ENCODE data around the gene PAK6. TPM values are rescaled to one million over a fixed set of nuclear protein-coding genes. Genes with fewer than 3 reads are reported as not detected.

The PAK6 gene
- total RNA-seq, 1 donor from 2014 or later = 0.31 TPM

DNA sequence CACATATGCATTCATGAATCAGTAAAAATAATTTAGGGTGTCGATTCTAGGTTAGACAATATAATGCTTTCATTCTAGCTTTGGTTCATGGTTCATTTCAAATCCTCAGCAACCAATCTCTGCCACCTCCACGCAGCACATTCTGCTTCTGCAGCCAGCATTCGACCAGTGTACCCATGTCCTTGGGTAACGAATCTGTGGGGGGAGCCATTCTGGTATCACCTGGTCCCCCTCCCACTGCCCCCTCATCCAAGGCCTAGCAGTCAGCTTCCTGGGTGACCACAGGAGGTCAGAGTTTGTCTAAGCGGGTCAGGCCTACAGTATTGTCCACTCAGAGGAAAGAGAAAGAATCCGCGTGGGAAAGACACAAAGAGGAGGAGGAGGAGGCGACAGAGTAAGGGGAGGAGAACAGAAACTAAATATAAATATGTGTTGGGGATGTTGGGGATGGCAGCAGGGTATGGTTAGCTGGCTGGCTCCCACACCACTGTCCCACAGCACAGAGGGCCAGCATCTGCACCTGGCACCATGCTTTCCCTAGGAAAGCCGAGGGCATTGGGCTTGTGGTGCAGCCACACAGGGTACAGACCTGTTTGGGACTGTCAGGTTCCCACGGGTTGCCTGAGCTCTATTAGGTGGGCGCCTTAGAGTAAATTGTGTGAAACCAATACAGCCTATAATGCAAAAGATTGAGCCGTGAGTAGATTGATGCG, 12.1 kb downstream of the PAK6 start:
- DNase-seq (ENCODE audit: low spot score) = no peak
- Mint-ChIP-seq H3K27me3 (ENCODE audit: unreplicated experiment) (peaks cover 19% of the 10 kb centered on the region), H3K4me3 (ENCODE audit: unreplicated experiment) (no peak overlapping the region), H3K9me3 (ENCODE audit: unreplicated experiment) (no peaks in the 10 kb centered on the region), H3K27ac (ENCODE audit: unreplicated experiment) (no peak overlapping the region), H3K36me3 (ENCODE audit: low read depth, unreplicated experiment) (peaks cover 6% of the 10 kb centered on the region), H3K4me1 (ENCODE audit: unreplicated experiment) (peaks cover 3% of the 10 kb centered on the region)
- TF ChIP-seq, protein P1, sequence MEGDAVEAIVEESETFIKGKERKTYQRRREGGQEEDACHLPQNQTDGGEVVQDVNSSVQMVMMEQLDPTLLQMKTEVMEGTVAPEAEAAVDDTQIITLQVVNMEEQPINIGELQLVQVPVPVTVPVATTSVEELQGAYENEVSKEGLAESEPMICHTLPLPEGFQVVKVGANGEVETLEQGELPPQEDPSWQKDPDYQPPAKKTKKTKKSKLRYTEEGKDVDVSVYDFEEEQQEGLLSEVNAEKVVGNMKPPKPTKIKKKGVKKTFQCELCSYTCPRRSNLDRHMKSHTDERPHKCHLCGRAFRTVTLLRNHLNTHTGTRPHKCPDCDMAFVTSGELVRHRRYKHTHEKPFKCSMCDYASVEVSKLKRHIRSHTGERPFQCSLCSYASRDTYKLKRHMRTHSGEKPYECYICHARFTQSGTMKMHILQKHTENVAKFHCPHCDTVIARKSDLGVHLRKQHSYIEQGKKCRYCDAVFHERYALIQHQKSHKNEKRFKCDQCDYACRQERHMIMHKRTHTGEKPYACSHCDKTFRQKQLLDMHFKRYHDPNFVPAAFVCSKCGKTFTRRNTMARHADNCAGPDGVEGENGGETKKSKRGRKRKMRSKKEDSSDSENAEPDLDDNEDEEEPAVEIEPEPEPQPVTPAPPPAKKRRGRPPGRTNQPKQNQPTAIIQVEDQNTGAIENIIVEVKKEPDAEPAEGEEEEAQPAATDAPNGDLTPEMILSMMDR (IDR thresholded peaks at IDR 0.05; ENCODE audit: unreplicated experiment) = no peak

DNA sequence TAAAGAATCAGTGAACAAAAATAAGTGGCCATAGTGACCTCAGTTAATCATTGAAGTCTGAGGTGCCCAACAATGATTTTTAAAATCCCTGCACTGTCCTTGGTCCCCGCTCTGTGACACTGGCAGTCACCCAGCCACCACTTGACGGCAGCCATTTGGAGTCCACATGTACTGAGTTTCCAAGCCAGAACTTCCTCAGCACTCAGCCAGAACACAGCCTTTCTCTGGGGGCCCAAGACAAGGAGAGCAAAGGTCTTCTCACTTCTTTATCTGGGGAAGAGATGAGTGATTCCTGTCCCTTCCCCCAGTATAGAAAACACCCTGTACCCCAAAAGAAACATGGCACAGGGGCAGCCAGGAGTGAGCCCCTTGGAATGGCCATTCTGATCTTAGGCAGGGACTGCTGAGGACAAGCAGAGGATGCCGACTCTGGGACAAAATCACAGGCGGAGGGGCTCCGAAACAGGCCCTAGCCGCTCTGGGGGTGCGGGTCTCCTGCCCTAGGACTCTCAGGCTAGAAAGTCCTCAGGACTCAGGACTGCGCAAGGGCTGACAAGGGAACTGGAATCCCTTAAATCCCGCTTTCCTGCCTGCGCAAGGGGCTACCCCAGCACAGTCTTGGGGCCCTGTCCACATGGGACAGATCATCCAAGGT, 12.8 kb downstream of the PAK6 start:
- H3K9me3 Mint-ChIP-seq (ENCODE audit: unreplicated experiment) = no peaks in the 10 kb centered on the region
- H3K4me1 Mint-ChIP-seq (ENCODE audit: unreplicated experiment) = peaks cover 3% of the 10 kb centered on the region
- peaks cover 6% of the 10 kb centered on the region for H3K36me3 Mint-ChIP-seq (ENCODE audit: low read depth, unreplicated experiment)
- H3K27me3 Mint-ChIP-seq (ENCODE audit: unreplicated experiment) = peaks cover 20% of the 10 kb centered on the region
- no peak for DNase-seq (ENCODE audit: low spot score)
- H3K27ac Mint-ChIP-seq (ENCODE audit: unreplicated experiment) = no peak overlapping the region
- TF ChIP-seq, protein P1 (IDR thresholded peaks at IDR 0.05; ENCODE audit: unreplicated experiment) = no peak
- peak overlapping the region; percentile 70 for H3K4me3 Mint-ChIP-seq (ENCODE audit: unreplicated experiment)

DNA sequence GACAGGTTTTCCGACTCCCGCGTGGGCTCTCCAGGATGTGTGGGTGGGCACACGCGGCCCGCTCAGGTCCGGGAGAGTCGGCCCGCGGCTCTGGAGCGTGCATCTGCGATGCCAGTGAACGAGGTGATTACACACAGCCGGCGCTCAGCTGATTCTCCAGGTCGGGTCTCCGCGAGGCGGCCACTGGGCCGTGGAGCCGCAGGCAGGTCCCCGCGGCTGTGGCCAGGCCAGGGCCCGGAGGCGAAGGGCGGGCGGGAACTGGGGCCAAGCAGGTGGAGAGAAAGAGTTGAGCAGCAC, 13.2 kb downstream of the PAK6 start:
- Mint-ChIP-seq H3K9me3 (ENCODE audit: unreplicated experiment) (no peaks in the 10 kb centered on the region), H3K4me3 (ENCODE audit: unreplicated experiment) (no peak overlapping the region), H3K27ac (ENCODE audit: unreplicated experiment) (no peak overlapping the region), H3K36me3 (ENCODE audit: low read depth, unreplicated experiment) (peaks cover 6% of the 10 kb centered on the region), H3K27me3 (ENCODE audit: unreplicated experiment) (peaks cover 22% of the 10 kb centered on the region), H3K4me1 (ENCODE audit: unreplicated experiment) (peaks cover 3% of the 10 kb centered on the region)
- TF ChIP-seq, protein P1 (IDR thresholded peaks at IDR 0.05; ENCODE audit: unreplicated experiment) = no peak
- DNase-seq (ENCODE audit: low spot score) = no peak

DNA sequence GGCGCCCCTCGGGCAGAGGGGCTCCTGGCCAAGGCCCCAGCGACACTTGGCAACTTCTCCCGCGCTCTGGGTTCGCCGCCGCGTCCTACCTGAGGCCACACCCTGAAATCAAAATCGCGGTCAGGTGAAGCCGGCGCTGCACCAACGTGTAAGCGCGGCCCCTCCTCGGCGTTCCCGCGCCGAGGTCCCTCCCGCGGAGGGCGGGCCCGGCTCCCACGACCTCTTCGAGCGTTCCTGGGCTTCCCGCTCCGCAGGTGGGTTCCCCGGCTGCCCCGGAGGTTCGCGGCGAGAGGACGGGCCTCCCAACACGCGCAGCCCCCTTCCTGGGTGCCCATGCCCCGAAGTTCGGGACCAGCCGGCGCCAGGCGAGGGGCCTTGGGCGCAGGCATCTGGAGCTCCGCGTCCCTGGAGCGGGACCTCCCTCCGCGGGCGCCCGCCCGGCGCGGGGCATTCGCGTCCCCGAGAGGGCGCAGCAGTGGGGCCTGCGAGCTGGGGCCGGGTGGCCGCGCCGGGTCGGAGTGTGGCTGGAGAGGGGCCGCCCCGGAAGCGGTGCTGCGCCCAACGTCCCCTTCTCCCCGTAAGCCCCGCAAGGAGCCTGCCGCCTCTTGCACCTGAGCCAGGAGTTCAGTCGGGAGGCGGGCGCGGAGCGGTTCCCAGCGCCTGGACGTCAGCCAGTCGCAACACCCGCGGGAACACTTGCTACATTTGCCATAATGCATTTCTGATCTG, 13.7 kb downstream of the PAK6 start:
- Mint-ChIP-seq H3K4me3 (ENCODE audit: unreplicated experiment) (peak overlapping the region; percentile 69), H3K27ac (ENCODE audit: unreplicated experiment) (no peak overlapping the region)

More for the DNA sequence above, 13.7 kb downstream of the PAK6 start:
- H3K9me3 Mint-ChIP-seq (ENCODE audit: unreplicated experiment) = no peaks in the 10 kb centered on the region
- H3K36me3 Mint-ChIP-seq (ENCODE audit: low read depth, unreplicated experiment) = peaks cover 6% of the 10 kb centered on the region
- H3K4me1 Mint-ChIP-seq (ENCODE audit: unreplicated experiment) = peaks cover 3% of the 10 kb centered on the region
- H3K27me3 Mint-ChIP-seq (ENCODE audit: unreplicated experiment) = peaks cover 22% of the 10 kb centered on the region
- TF ChIP-seq, protein P1 (IDR thresholded peaks at IDR 0.05; ENCODE audit: unreplicated experiment) = no peak
- DNase-seq (ENCODE audit: low spot score) = no peak

Data from endothelial cell (in vitro differentiated cells).